ENCODE measurements around the gene IQSEC1. TPM values are rescaled to one million over a fixed set of nuclear protein-coding genes. Genes with fewer than 3 reads are reported as not detected.

The IQSEC1 gene
- total RNA-seq, 1 experiment from 2014 or later, result 13.0 TPM

DNA sequence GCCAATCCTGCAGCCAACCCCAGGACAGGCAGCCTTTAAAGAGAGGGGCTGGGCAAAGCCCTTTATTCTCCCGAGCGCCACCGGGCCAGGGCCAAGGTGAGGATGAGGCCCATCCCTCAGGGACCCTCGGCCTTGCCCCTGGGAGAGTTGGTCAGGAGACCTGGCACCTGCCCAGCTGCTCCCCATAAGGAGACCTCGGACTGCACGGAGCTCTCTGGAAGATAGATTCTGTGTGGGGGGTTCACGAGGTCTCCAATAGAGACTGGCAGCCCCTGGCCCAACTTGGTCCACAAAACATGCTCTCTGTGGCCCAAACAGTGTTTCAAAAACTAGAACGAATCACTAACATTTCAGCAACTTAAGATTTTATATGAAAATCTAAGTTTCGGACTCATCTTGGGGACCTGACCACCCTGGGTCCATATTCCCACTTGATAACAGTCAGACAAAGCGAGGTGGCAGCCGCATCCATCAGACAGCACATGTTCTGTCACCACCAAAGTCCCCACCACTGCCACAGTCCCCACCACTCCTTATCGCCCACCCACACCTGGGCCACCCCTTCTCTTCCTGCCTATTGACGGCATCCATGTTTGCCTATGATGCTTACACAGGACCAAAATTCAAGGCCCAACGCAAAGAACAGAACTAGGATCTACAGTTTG, 117.4 kb downstream of the IQSEC1 start:
- POLR2A ChIA-PET (ENCODE audit: low non-redundant PET), result no interaction called here
- CTCF ChIA-PET, result no interaction called here
- TF ChIP-seq, protein P1, sequence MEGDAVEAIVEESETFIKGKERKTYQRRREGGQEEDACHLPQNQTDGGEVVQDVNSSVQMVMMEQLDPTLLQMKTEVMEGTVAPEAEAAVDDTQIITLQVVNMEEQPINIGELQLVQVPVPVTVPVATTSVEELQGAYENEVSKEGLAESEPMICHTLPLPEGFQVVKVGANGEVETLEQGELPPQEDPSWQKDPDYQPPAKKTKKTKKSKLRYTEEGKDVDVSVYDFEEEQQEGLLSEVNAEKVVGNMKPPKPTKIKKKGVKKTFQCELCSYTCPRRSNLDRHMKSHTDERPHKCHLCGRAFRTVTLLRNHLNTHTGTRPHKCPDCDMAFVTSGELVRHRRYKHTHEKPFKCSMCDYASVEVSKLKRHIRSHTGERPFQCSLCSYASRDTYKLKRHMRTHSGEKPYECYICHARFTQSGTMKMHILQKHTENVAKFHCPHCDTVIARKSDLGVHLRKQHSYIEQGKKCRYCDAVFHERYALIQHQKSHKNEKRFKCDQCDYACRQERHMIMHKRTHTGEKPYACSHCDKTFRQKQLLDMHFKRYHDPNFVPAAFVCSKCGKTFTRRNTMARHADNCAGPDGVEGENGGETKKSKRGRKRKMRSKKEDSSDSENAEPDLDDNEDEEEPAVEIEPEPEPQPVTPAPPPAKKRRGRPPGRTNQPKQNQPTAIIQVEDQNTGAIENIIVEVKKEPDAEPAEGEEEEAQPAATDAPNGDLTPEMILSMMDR (conservative IDR thresholded peaks at IDR 0.05; ENCODE audit: low read depth, low read length), result no peak
- TF ChIP-seq EZH2 (IDR thresholded peaks at IDR 0.05; ENCODE audit: borderline replicate concordance, low read depth, low read length, poor library complexity, severe bottlenecking), result no peak

DNA sequence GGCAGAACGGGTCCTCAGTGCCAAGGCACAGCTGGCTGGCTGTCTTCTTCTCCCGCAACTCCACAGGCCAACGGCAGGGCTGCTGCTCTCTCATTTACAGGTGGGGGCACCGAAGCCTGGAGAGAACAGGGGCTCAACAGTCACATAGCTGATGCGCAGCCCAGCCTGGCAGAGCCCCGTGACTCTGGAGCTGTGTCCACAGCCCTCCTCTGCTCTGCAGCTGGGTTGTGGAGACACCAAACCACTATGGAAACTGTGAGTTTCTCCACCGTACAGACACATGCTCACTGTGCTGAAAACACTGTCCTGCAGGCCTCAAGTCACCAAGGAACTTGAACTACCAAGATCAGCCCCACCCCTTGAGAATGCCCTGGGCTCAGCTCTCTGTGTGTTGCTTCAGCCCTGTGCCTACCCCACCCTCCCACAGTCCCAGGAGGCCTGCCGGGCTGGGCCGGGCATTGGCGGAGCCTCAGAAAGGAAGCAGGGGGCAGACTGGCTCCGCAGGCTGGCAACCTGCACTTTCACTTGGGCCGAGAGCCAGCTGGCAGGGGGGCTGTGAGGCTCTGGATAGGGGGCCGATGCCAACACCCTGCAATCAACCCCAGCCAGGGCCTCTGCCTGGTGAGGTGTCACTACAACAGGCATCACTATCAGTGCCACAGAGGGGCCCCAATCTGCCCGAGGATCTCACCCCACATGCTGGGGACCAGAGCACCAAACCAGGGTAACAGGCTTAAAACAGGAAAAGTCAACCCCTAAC, 118.2 kb downstream of the IQSEC1 start:
- peaks cover 18% of the 10 kb centered on the region for H3K4me1 ChIP-seq (ENCODE audit: insufficient read depth, low read length, poor library complexity, severe bottlenecking)
- POLR2A ChIA-PET (ENCODE audit: low non-redundant PET), result no interaction called here
- H3K4me3 ChIP-seq (ENCODE audit: low read depth, low read length, poor library complexity, severe bottlenecking), result no peak overlapping the region
- H3K27ac ChIP-seq (ENCODE audit: low read depth, low read length, poor library complexity, severe bottlenecking), result peak overlapping the region; percentile 19
- BruUV-seq (replicated peaks), result no TSS peak
- peak; percentile 77 for DNase-seq (ENCODE audit: low spot score)
- H3K9me3 ChIP-seq (ENCODE audit: low read depth, low read length, poor library complexity, severe bottlenecking), result no peaks in the 10 kb centered on the region
- intact Hi-C loops (cut with micrococcal nuclease; ENCODE audit: unreplicated experiment), result no loop called here
- TF ChIP-seq EZH2 (IDR thresholded peaks at IDR 0.05; ENCODE audit: borderline replicate concordance, low read depth, low read length, poor library complexity, severe bottlenecking), result no peak
- TF ChIP-seq, protein P1 (conservative IDR thresholded peaks at IDR 0.05; ENCODE audit: low read depth, low read length), result no peak
- CTCF ChIA-PET, result no interaction called here
- no peaks in the 10 kb centered on the region for H3K27me3 ChIP-seq (replicated peaks; ENCODE audit: insufficient read depth, low read depth, low read length, poor library complexity)
- no peaks in the 10 kb centered on the region for H3K36me3 ChIP-seq (ENCODE audit: insufficient read depth, low read length, poor library complexity, severe bottlenecking)

More for the DNA sequence above, 117.4 kb downstream of the IQSEC1 start:
- no peak for DNase-seq (ENCODE audit: low spot score)
- Histone ChIP-seq H3K36me3 (ENCODE audit: insufficient read depth, low read length, poor library complexity, severe bottlenecking) (no peaks in the 10 kb centered on the region), H3K4me1 (ENCODE audit: insufficient read depth, low read length, poor library complexity, severe bottlenecking) (peaks cover 18% of the 10 kb centered on the region), H3K9me3 (ENCODE audit: low read depth, low read length, poor library complexity, severe bottlenecking) (no peaks in the 10 kb centered on the region), H3K4me3 (ENCODE audit: low read depth, low read length, poor library complexity, severe bottlenecking) (no peak overlapping the region), H3K27me3 (replicated peaks; ENCODE audit: insufficient read depth, low read depth, low read length, poor library complexity) (no peaks in the 10 kb centered on the region), H3K27ac (ENCODE audit: low read depth, low read length, poor library complexity, severe bottlenecking) (no peak overlapping the region)
- no TSS peak for BruUV-seq (replicated peaks)
- intact Hi-C loops (cut with micrococcal nuclease; ENCODE audit: unreplicated experiment), result no loop called here

DNA sequence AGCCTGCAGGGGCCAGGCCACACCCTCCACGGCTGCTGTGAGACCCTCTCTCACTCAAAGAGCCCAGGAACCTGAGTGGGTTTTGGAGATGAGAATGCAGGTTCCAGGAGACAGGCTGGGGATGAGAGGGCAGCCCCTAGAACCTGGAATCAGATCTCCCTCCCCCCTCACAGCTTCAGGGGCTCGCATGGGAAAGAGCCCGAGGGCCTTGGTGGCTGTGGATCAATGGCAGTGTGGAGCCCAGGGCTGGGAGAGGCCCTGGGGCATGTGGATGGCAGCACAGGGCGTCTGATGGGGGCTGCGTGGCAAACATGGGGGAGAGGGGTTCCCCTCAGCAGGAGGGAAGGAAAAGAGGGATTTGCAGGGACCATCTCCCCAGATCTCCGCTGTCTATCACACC, 119.0 kb downstream of the IQSEC1 start:
- Histone ChIP-seq H3K36me3 (ENCODE audit: insufficient read depth, low read length, poor library complexity, severe bottlenecking) (no peaks in the 10 kb centered on the region), H3K4me1 (ENCODE audit: insufficient read depth, low read length, poor library complexity, severe bottlenecking) (peaks cover 18% of the 10 kb centered on the region), H3K27ac (ENCODE audit: low read depth, low read length, poor library complexity, severe bottlenecking) (no peak overlapping the region), H3K27me3 (replicated peaks; ENCODE audit: insufficient read depth, low read depth, low read length, poor library complexity) (no peaks in the 10 kb centered on the region), H3K4me3 (ENCODE audit: low read depth, low read length, poor library complexity, severe bottlenecking) (no peak overlapping the region), H3K9me3 (ENCODE audit: low read depth, low read length, poor library complexity, severe bottlenecking) (no peaks in the 10 kb centered on the region)
- DNase-seq (ENCODE audit: low spot score), result no peak
- ChIA-PET CTCF (no interaction called here), POLR2A (ENCODE audit: low non-redundant PET) (interaction anchor here (0.5 kb wide), 1 partner anchor 13 kb away, joined by 6 read pairs; no protein-coding TSS in a partner anchor)
- intact Hi-C loops (cut with micrococcal nuclease; ENCODE audit: unreplicated experiment), result no loop called here
- no TSS peak for BruUV-seq (replicated peaks)
- TF ChIP-seq, protein P1 (conservative IDR thresholded peaks at IDR 0.05; ENCODE audit: low read depth, low read length), result no peak
- TF ChIP-seq EZH2 (IDR thresholded peaks at IDR 0.05; ENCODE audit: borderline replicate concordance, low read depth, low read length, poor library complexity, severe bottlenecking), result no peak

Measured in A673 (cell line).